Fibroblast of skin of left quadriceps (primary cell): ENCODE data around the gene ADAMTS2.
"Not testable (repeated sequence)": the region's sequence is repeated elsewhere in the genome, so short reads cannot be mapped to it uniquely, and the experiment has no call there.

Experiments used
- DNase-seq, 2 experiments: peaks; one replicate each; pipeline ENCODE4 v3.0.0-alpha.2; 2013; ENCODE audit warnings: low read depth in 2 of 2

Gene ADAMTS2

DNA sequence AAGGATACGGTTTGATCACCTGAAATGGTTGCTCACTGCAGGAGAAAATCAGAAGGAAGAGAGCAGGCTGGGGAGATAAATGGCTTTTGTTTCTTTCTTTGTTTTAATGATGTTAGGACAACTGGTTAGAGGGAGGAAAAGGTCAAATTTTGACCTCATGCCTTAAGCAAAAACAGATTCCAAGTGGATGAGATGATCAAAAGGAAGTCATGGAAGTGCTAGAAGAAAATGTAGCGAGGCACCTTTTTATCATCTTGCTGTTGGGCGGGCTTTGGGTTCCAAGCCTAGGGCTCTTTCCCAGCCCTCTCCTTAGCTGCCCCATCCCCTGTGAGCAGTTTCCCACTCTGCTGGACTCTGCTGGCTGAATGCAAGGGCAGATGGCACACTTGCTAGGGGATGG, 127.9 kb downstream of the ADAMTS2 start:
- no peak for DNase-seq

DNA sequence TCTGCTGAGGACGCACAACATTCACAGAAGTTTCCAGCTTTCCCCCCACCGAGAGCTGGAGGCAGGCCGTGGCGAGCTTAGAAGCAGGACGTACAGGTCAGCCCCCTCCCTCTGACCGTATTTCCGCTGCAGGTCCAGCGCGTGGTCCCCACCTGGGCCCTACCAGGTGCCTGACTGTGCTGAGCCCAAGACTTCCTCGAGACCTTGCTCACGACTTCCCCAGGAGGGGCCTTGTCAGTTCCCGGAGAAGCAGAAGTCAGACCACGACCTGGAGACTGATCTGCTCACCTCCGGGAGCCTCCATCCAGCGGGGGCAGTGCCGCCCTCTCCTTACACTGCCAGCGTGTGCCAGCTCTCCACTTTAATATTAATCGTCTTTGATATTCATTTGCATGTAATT, 128.9 kb downstream of the ADAMTS2 start:
- not testable (repeated sequence) for DNase-seq

DNA sequence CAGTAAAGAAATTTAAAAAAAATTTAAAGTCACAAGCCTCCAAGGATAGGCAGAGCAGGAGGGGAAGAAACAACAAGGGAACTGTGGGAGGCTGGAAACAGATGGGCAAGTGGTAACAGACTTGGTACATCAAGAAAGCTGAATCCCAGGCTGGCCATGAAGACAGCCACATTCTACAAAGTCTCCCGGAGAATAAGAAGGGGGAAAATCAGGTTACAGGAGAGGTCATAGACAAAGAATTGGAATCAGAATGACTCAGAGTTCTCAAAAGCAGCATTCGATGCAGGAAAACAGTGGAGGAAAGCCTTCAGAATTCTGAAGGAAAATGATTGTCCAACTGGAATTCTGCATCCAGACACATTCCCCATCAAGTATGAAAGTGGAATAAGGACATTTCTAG, 129.7 kb downstream of the ADAMTS2 start:
- no peak for DNase-seq

DNA sequence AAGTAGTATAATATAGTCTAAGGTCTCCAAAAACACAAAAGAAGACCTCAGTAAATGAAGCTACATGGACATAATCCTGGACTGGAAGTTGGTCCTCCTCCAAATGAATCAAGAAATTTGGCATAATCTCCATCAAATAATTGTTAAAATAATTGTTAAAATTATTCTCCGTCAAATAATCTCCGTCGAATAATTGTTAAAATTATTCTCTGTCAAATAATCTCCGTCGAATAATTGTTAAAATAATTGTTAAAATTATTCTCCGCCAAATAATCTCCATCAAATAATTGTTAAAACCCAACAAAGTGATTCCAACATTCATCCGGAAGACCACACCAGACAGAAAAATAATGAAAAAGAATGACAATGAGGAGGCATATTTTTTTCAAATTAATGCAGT, 130.6 kb downstream of the ADAMTS2 start:
- DNase-seq, result no peak

DNA sequence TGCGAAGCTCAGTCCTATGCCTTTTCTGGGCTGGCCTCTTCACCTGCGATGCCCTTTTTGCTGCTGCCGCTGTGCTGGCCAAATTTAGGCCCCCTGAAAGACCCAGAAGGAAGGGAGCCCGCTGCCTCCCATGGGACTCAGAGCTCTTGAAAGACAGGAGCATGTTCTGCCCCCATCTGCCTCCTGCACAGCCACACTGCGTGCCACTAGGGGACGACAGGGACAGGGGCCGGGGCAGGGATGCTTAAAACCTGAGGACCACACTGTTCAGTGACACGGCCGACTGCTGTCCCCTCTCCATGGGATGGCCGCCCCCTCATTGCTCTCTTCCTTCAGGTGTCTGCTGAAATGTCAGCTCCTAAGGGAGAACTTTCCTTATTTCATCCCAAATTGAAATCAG, 132.4 kb downstream of the ADAMTS2 start:
- DNase-seq, result no peak

DNA sequence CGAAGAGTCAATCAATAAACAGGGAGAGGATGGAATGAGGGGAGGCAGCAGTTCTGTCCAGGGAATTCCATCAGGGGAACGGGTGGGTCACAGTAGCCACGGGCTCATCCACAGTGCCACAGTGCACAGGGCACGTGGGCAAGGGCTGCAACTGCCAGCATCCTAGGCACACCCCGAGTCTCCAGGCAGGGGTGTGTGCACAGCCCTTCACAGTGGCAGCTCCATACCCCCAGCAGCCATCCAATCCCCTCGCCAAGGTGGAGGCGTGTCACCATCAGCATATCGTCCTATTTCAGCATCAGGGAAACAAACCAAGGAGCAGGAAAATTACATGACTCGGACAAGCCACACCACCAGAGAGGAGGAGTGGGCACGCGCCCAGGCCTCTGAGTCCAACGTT, 133.6 kb downstream of the ADAMTS2 start:
- no peak for DNase-seq

DNA sequence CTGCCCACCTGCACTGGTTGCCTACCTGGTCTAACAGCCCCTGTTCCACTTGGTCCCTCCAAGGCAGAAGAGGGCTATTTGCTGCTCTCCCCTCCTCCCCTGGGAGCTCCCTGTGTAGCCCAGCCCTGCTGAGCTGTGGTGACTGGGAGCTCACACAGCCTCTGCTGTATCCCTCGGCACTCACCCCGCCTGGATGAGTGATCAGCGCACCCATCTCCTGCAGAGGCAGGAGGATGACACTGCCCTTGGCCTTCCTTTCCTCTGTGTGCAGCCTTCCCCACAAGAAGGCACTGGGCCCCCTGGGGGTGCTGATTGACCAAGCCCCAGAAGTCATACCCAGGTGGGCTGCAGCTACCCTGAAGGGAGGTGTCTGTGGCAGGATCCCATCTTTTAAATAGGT, 134.2 kb downstream of the ADAMTS2 start:
- no peak for DNase-seq

DNA sequence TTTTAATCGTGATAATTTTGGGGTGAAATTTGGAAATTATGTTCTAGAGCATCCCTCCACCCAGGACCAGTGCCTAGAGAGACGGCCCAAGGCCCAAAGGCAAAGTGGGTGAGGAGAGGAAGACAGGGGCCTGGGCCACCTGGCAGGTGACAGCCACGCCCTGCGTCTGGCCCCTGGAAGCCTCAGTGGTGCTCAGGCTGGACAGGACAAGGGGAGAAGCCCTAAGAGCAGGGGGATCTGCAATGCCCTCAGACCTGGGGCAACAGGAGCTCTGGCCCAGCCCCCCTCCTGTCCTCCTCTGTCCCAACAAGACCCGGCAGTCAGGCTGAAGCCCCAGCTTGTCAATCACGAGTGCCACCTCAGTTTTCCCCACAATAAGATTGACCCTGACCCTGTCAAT, 134.8 kb downstream of the ADAMTS2 start:
- no peak for DNase-seq

DNA sequence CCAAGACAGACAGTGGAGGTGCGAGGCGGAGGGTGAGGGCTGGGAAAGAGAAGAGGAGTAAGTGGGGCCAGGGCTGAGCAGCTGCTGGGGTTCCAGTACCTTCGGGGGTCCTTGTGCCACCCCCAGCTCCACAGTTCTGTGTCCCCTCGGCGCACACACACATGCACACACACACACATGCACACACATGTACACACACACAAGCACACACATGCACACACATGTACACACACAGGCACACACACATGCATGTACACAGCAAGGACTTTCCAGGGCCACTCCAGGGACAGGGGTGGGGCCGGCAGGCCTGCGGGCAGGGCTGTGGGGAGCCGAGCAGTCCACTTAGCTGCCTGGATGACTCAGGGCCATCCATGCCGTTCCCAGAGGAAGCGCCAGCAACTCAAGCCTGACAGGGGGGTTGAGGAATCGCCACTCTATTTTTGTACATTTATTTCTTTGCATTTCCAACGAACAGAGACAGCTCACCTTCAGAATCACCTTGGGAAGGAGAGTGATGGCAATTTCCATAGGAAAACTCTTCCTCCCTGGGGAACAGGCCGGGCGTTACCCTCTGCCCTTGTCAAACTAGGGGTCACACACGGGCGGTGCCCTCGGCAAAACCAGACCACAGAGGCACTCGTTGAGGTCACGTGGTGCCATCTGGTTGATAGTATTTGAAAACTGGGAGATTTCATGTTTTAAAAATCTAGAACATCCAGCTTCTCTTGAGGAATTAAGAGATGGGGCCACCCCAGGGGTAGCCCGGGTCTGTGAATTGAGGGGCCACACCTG, 135.7 kb downstream of the ADAMTS2 start:
- DNase-seq, result peak in 1 of 2 experiments; percentile 5

DNA sequence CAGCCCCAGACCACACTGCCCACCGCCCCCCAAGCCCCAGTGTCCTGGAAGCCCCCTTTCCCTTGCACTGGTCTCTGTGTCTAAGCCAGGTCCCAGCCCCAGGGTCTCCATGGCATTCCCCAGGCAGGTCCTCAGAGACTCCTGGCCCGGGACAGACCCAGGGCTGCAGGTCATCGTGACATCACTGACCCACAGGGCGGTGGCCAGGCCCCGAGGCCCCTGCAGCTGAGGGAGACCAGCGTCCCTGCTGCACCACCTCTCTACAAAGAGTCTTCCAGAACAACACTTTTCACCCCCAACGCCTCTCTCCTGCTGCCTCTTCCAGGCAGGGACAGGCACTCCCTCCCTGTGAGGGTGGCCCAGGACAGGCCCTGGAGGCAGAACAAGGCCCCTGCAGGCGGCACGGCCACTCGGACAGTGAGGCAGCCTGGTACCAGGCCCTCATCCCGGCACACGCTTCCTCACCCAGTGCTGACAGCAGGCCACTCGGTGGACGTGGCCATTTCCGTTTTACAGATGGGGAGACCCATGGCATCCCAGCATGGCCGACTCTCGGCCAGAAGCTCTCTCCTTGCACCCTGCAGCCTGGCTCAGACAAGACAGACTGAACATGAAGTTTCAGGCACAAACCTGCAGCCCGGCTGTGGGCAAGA, 136.4 kb downstream of the ADAMTS2 start:
- no peak for DNase-seq

DNA sequence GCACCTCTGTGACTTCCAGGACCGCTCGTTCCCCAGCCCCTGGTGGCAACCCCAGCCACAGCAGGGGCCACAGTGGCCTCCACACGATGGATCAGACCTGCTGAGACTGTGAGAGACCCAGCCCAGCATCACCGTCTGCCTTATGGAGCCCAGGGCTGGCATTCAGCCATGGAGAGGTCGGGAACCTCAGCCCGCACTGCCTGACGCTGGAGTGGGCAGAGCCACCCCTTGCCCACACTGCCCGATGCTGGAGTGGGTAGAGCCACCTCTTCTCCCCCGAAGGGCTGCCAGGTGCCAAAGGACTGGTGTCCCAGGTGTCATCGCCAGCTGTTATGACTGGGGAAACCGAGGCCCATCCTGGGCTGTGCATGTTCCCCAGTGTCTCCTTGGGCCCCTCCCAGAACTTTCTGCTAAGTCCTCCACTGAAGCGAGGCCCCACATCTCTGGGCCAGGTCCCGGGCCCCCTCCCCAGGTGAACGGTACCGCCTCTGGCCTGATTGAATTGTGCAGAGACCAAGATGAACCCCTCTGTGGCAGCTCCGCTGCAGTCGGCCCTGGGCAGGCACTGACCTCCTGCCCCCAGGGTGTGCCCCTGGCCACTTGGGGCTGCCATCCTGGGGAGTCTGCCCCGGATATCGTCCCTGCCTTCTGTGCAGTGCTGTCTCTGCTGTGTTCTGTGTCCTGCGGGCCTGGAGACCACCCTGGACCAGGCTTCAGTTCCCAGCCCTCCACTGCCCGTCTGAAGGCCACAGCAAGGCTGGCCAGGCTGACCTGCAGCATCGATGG, 137.1 kb downstream of the ADAMTS2 start:
- no peak for DNase-seq

DNA sequence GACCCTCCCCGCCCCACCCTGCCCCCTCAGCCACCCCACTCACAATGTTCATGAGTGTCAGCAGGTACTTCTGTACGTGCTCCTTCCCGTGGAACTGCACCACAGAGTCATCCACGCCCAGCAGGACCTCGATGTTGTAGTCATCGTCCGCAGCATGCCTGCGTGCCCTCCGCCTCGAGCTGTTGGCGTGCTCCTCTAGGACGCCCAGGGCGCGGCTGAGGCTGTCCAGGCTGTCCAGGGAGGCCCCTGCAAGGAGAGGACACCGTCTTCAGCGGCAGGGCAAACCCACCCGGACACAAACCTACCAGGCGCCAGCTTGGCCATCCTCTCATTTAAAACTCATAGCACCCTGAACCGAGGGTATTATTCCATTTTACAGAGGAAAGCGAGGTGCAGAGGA, 137.8 kb downstream of the ADAMTS2 start:
- DNase-seq, result no peak

DNA sequence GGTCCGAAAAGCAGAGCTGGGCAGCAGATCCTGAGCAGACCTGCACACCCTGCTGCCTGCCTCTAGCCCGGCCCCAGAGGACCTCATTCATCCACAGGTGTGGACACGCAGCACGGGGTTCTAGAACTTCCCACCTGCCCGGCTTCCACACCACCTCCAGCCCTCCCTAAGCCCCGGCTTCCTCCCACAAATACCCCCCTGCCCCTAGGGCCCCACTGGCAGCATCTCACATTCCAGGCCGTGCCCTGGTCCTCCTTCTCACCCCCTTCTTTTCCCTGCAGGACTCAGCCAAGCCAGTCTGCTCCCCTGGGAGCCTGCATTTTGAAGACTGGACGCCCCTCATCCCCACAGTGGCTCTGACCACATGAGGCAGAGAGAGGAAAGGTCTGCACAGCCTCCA, 138.9 kb downstream of the ADAMTS2 start:
- no peak for DNase-seq

DNA sequence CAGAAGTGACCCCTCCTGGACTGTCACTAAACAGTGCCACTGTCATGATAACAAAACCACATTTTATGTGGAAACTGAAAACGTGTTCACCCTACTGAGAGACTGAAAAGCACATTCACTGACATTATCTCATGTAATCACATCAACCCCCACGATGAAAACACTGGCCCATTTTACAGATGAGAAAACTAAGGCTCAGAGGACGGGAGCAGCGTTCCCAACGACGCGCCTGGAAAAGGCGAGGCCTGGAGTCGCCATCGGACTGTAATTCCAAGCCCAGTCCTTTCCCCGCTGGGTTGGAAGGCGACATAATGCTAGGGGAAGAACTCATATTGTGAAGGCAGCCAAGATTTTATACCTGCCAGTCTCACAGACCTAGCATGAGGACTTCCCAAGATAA, 140.0 kb downstream of the ADAMTS2 start:
- no peak for DNase-seq

DNA sequence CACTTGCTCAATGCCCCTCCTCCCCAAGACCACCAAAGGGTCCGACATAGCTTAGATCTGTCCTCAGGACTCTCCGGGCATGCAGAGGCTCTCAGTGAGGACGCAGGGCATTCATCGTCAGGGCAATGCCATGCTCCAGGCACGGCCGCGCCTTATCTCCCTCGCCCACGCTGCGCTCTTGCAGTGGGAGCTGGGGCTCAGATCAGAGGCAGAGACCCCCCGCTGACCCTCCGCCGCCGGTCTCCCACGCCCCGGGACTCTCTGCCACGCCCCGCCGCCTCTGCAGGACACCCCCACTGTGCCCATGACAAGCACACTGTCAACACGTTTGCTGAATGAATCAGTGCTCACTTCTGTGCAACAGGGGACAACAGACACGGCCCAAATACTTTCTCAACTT, 140.7 kb downstream of the ADAMTS2 start:
- no peak for DNase-seq

DNA sequence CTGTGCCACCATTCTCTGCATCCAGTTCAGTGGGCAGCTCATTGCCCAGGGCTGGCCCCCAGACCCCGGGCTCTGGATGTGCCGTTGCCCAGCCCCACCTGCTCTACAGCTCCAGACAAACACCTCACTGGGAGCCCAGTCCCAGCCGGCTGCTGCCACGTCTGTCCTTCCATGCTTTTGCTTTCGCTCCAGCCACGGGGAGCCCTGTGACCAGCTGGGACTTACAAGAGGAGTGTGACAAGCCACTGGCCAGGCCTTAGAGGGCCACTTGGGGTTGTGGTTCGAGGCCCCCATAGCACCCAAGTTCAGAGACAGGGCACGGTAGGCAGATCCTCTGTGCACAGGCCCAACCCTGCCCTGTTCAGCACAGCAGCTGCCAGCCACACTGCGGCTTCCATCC, 142.0 kb downstream of the ADAMTS2 start:
- DNase-seq, result no peak

DNA sequence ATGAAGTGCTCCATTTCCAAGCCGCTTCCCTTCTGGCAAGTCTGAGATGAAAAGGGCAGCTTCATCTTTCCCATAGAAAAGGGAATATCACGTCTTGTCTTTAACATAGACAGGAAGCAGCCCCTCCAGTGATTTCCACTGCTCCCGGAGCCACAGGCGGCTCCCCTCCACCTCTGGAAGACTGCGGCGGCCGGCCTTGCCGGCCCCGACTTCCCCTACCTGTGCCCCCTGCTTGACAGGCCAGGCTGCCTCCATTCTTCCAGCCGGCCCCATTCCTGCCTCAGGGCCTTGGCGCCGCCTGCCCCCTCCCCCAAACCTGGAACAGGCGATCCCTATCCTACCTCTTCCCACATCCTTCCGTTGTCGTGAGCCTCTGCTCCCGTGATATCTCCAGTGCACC, 143.3 kb downstream of the ADAMTS2 start:
- DNase-seq, result no peak

DNA sequence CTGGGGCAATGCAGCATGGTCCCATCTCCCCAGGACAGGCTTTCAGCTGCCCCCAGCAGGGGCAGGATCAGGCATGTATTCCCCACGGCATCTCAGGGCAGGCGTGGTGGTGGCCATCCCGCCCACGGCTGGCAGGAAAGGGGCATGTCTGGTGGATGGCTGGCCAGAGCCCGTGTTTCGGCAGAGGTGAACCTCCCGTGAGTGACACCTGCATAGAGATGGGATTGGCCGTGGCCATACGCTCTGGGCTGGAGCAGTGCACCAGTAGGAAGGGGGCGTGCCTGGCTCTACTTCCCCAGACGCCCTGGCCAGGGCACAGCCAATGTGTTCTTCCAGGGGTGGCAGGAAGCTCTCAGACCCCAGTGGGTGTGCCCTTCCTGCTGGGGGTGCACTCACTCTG, 146.0 kb downstream of the ADAMTS2 start:
- no peak for DNase-seq

DNA sequence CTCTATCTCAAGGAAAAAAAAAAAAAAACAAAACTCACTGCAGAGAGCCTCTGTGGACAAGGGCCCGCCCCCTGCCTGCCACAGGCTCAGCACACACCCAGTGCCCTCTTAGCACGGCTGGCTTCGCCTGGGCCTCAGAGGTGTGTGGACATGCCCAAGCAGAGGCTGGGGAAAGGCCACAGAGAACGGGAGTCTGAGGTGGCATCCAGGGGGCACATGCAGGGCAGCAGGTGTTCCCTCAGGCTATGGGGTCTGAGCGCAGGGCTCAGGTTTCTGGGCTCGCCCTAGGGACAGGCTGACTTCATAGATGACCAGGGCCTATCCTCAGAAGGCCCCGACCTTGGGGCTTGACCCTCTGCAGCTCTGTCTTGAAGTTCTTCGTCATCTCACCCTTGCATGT, 146.4 kb downstream of the ADAMTS2 start:
- DNase-seq, result no peak

DNA sequence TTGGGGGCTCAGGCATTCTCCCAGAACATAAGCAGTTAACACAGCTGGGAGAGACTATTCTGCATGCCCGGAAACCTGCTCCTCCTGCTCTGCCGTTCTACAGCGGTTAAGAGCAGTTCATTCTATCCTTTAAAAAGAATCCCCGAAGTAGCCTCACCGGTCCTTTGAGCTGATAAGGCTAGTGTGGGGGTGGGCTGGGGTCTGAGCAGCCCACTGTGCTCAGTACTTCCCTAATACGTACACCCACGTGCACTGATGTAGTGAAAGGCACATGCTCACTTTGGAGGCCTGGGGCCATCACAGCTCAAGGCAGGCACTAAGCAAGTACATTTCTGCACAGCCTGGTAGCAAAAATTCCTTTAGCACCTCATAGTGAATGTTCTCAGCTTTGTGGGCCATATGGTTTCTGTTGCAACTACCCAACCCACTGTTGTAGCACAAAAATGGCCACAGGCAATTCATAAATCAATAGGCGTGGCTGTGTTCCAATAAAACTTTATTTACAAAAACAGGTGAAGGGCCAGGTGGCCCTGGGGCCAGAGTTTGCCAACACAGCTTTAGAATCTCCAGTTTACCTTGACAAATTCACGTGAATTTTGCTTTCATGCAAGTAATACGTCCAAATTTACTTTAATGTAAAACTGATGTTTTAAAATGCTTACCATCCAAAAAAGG, 148.7 kb downstream of the ADAMTS2 start:
- DNase-seq, result no peak

DNA sequence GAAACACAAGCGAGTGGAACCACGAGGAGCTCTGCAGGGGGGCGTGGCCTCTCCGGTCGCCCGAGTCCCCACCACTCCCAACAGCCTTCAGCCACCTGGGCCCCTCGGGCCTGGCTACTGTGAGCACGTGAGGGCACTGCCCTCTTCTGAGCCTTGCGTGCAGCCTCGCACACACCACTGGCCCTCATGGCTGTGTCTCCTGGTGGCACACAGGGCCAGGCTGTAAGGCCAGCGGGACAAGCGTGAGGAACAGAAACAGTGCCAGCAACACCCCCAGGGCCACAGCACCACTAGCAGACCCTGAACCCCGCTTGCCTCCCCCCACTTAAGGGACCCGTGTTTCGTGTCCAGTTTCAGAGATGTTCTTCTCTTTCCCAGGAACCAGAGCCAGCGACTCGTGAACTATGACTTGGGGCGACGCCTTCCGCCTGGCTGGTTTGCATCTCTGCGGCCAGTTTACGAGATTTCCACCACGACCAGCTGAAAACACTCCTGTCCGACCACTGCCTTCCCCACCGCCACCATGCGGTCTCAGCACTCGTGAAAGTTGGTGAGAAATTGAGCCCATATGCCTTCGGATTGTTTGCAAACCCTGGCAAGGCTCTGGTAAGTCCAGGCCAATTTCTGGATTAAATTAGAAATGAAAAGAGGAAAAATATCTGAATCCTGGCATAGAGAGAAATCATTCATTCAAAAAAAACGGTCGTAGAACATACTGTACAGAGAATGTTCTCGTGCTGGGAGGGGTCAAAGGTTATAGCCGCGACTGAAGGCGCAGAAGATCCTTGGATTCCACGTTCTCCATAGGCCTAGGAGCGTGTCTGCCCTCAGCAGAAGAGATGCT, 149.5 kb downstream of the ADAMTS2 start:
- no peak for DNase-seq
